ENCODE results near the gene SRCAP.

SRCAP gene

GRCh38 chr16:30736995-30737793 is 38.2 kb downstream of the SRCAP start:
- DNase-seq (ENCODE audit: low spot score): no peak

- no peak for DNase-seq (ENCODE audit: low spot score)
These were observed 39.0 kb downstream of the SRCAP start for GRCh38 chr16:30737794-30738648.

GRCh38 chr16:30738984-30739951 is 40.3 kb downstream of the SRCAP start:
- DNase-seq (ENCODE audit: low spot score): no peak

- DNase-seq (ENCODE audit: low spot score): peak; percentile 93
These were observed 41.6 kb downstream of the SRCAP start for GRCh38 chr16:30740364-30741251.

- peak; percentile 78 for DNase-seq (ENCODE audit: low spot score)
These were observed 42.5 kb downstream of the SRCAP start for GRCh38 chr16:30741461-30741914.

GRCh38 chr16:30743716-30744115 is 44.7 kb downstream of the SRCAP start:
- no peak for DNase-seq (ENCODE audit: low spot score)

- DNase-seq (ENCODE audit: low spot score): no peak
These were observed 45.2 kb downstream of the SRCAP start for GRCh38 chr16:30744183-30744582.

- DNase-seq (ENCODE audit: low spot score): no peak
These were observed 46.1 kb downstream of the SRCAP start for GRCh38 chr16:30745082-30745481.

- DNase-seq (ENCODE audit: low spot score): no peak
These were observed 47.7 kb downstream of the SRCAP start for GRCh38 chr16:30746638-30747175.

- DNase-seq (ENCODE audit: low spot score): peak; percentile 35
These were observed 48.4 kb downstream of the SRCAP start for GRCh38 chr16:30747331-30747730.

GRCh38 chr16:30747799-30748633 is 49.0 kb downstream of the SRCAP start, which contains the start of gene PHKG2:
TSS of gene PHKG2 (plus strand) at chr16:30748425. CDS start at chr16:30748821, 396 bp downstream.
- DNase-seq (ENCODE audit: low spot score): peak; percentile 99

- DNase-seq (ENCODE audit: low spot score): peak; percentile 69
These were observed 49.9 kb downstream of the SRCAP start for GRCh38 chr16:30748634-30749445.

- no peak for DNase-seq (ENCODE audit: low spot score)
These were observed 51.2 kb downstream of the SRCAP start for GRCh38 chr16:30750201-30750600.

- DNase-seq (ENCODE audit: low spot score): no peak
These were observed 52.0 kb downstream of the SRCAP start for GRCh38 chr16:30750876-30751465.

GRCh38 chr16:30753596-30753995 is 54.6 kb downstream of the SRCAP start:
- no peak for DNase-seq (ENCODE audit: low spot score)

GRCh38 chr16:30755955-30756780 is 57.2 kb downstream of the SRCAP start:
- DNase-seq (ENCODE audit: low spot score): no peak

- DNase-seq (ENCODE audit: low spot score): no peak
These were observed 57.8 kb downstream of the SRCAP start for GRCh38 chr16:30756781-30757100.

Measured in GM03348 (cell line).